Gastroesophageal sphincter (tissue), 3 donors: ENCODE data around the gene MORC2.

Experiments used
- CTCF ChIP-seq, 4 experiments: fragments of 200-600 bp in 2 of 4; fragments of 450-650 bp in 2 of 4; sonication (generic) in 1 of 4; IDR thresholded peaks; one replicate each; pipeline ENCODE4 v1.5.1; 2017 to 2019; ENCODE audit warnings: antibody characterized with exemption in 4 of 4, mild to moderate bottlenecking in 2 of 4, moderate library complexity in 2 of 4
- POLR2A ChIP-seq, 2 donors: fragments of 450-650 bp; IDR thresholded peaks; one replicate each; pipeline ENCODE4 v1.6.1; 2017; ENCODE audit warnings: antibody characterized with exemption in 2 of 2, mild to moderate bottlenecking in 2 of 2, moderate library complexity in 1 of 2
- POLR2AphosphoS5 ChIP-seq: sonication (generic); formaldehyde crosslinking; IDR thresholded peaks from one replicate; pipeline ENCODE4 v1.6.1; 2017; ENCODE audit warnings: antibody characterized with exemption

DNA sequence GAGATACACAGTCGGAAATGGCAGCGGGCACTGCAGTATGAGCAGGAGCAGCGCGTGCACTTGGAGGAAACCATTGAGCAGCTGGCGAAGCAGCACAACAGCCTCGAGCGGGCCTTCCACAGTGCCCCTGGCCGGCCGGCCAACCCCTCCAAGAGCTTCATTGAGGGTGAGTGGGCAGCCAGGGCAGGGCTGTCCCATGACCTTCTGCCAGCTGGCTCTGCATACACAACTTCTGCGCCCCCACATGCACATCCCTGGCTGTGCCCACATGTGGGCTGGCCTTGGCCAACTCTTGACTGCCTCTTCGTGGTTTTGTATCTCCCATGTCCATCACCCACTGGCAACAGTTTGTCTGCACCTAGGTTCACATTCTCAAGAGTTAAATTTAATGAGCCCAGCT lies 81.1 kb downstream of the MORC2 start:
- no peak for TF ChIP-seq CTCF (IDR thresholded peaks at IDR 0.05)
- TF ChIP-seq POLR2AphosphoS5: no peak
- TF ChIP-seq POLR2A (IDR thresholded peaks at IDR 0.05): no peak
